ENCODE measurements around the gene STX5.
A peak's percentile ranks its signal among the peaks of the same experiment; 100 is the strongest.
"Not testable (repeated sequence)": the region's sequence is repeated elsewhere in the genome, so short reads cannot be mapped to it uniquely, and the experiment has no call there.

Gene STX5

DNA sequence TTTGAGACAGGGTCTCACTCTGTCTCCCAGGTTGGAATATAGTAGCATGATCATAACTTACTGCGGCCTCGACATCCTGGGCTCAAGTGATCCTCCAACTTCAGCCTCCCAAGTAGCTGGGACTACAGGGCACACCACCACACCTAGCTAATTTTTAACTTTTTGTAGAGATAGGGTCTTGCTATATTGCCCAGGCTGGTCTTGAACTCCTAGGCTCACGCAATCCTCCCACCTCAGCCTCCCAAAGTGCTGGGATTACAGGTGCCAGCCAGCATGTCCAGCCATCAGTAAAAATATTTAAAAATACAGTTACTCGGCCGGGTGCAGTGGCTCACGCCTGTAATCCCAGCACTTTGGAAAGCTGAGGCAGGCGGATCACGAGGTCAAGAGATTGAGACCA is 3.7 kb downstream of the STX5 start:
- not testable (repeated sequence) for DNase-seq

DNA sequence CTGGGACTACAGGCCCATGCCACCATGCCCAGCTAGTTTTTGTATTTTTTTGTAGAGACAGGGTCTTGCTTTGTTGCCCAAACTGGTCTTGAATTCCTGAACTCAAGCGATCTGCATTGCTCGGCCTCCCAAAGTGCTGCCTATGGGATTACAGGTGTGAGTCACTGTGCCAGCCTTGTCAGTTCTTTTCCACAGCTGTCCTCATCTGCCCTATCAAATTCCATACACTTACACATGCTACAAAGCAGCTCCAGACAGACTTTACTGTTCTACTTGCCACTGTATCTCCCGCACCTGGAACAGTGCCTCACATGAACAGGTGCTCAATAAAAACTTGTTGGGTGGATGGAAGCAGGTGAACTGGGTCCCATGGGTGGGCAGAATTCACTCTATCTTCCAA is 8.2 kb downstream of the STX5 start:
- DNase-seq = no peak

DNA sequence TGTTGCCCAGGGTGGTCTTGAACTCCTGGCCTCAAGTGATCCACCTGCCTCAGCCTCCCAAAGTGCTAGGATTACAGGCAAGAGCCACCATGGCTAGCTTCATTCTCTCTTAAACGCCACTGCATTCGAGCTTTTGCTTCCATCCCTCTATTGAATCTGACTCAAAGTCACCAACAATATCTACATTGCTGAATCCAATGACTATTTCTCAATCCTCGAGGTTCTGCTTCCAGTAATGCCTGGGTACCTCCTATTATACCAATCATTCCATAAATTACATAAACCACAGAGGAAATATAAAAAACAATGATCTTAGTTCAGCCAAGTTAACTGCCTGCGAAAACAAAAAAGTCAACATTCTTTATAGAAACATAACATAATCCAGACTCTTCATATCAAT is 14.7 kb downstream of the STX5 start:
- DNase-seq = peak; percentile 51

DNA sequence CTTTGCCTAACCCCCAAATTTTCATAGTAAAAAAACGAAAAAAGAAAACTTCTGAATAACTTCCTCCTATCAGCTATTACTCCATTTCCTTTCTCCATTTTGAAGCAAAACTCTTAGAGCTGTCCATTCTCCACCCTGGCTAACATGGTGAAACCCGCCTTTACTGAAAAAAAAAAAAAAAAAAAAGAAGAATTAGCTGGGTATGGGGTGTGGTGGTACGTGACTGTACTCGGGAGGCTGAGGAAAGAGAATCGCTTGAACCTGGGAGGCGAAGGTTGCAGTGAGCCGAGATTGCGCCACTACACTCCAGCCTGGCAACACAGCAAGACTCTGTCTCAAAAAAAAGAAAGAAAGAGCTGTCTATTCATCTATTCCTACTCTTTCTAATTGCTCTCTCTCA is 15.3 kb downstream of the STX5 start:
- peak; percentile 68 for DNase-seq

DNA sequence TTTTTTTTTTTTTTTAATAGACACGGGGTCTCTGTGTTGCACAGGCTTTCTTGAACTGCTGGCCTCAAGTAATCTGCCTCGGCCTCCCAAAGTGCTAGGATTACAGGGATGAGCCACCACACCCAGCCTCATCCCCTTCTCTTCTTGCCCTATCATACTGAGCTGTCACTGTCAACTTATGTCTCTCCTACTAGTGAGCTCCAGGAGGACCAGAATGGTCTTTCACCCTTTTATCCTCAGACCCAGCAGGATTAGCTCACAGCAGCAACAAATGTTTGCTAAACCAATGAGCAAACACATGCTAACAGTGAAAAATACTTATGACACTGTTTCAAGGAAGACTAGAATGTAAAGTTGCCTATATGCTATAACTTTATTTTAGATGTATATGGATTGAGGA is 20.2 kb downstream of the STX5 start:
- DNase-seq = no peak

DNA sequence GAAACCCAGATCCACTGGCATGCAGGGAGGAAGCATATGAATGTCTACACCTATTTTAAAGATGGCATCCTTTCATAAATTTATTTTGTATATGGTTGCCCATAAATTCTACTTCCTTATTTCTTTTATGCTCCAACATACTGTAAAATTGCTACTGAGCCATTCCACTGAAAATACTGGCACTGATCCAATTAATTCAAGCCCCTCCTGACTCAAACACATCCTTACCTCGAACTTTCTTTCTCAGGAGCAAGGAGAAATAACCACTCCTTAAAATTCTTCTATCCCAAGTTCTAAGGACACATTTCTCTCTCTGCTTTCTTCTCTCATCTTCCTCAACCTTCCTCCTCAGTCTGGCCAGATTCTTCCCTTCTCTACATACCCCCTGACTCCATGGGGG is 21.1 kb downstream of the STX5 start:
- DNase-seq = no peak

DNA sequence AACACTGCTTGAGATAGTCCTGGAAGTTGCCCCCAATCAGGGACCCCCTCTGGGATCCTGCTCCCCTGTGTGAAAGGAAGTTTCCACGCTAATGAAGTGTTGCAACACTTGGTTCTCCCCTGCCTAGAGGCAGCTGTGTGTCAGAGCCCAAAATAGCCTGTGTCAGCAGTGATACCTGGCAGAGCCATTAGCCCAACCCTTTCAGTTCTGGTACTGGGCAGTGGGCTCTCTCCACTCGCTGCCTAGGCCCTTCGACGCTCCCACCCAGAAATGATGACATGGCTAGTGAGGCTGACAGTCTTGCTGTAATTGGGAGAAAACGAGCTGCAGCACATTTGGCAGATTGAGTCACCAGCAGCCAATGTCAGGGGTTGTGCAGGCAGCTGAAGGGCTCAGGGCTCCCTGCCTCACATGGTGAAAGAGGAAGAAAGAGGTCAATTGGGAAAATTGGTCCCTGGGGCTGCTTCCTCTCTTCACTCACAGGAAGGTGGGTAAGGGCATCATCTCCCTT is 25.2 kb downstream of the STX5 start:
- DNase-seq = peak; percentile 94

DNA sequence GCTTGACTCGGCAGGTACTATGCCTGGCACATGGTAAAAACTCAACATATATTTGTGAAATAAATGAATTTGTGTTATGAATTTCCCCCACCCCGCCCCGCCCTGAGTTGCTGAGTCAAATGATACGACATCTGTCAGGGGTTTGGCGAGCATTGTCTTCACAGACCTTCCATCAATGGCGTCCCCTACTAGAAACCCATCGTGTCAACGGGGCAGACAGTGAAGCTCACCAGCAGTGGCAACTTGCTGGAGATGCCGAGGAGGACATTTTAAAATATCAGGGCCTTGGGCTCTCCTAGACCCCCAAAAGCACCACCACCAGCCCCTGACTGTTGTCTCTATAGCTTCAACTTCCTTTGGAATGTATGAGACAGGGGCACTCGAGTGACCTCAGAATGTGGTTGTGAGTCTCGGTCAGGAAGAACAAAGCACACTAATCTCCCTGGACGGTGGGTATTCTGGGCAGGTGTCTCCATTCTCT is 25.9 kb downstream of the STX5 start:
- no peak for DNase-seq

DNA sequence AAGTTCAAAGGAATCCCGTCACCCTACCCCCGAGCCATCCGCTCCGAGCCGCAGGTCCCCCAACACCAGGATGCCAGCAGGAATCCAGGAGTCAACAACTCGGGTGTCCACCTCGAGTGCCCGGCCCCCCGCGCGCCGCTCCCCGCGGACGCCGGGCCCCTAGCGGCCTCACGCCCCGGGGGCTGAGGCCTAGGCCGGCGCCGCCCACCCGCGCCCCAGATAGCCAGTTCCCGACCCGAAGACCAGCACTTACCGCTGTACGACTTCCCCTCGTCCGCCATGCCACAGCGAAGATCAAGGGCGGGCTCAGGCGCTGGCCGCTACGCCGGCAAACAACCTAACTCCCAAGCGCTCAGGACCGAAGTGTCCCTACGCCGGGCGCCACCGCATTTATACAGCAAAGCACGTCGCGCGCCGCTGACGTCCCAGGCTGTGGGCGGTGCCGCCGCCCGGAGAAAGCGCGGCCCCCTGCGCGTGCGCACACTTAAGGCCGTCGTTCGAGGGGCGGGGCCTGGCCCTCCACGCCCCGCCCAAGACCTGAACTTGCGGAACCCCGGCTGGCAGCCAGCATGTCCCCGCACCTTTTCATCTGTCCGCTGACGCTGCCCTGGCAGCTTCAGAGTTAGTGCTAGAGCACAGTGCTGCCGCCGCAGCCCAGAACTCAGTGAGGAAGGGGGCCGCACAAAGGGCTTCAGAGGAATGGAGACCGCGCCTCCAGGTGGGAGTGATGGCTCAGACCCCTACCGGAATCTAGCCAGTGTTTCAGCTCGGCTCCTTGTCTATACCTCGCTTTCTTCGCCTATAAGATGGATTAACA is 26.6 kb downstream of the STX5 start, which contains the start of gene NXF1:
TSS of gene NXF1 (minus strand) at position 365 of the 817 bp plus-strand sequence. CDS start at position 281, 84 bp downstream.
- peak; percentile 99 for DNase-seq

DNA sequence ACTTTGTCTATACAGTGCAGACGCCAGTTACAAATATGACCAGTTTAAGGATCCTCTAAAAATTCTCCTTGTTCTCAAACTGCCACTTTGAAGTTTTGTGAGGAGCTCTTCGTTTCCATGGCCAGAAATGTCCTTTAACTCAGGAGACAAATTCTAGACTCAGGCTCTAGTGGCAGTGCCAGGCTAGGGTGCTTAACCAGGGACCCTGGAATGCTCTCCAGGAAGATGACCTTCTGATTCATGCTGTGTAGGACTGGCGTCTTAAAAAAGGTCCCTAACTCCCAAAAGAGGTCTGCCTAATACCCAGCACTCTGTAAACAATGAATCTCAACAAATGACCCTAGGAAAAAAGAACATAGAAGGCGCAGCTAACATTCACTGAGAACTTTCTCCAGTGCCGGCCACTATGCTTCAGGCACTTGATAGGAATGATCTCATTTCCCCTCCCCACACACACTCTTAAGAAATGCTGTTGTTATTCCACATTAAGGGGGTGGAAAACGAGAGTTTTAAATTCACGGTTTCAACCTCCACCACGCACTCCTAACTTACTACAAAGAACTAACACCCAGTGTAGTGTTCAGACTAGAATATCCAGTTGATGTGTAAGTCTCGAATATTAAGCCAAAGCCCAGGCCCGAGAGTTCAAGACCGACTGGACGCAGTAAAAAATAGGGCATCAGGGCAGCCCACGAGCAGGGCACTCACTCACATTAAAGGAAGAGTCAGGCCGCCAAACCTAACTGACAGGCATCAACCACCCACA is 27.4 kb downstream of the STX5 start:
- peak; percentile 61 for DNase-seq

DNA sequence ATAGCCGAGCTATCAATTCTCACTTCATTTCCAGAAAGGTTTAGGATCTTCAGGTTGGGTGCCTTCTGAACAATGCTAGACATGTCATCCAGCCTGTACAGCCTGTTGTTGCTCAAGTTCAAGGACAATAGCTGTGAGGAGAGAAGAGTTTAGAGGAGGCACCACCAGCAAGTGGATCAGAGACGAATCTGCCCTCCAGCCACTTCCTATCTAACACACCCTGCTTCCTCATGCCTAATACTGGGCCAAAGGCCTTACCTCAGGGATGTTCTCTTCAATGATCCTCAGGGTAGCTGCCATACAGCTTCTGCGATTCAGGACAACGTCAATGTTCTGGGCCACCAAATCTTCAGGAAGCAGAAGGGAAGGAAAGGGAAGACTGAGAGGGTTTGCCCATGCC is 30.8 kb downstream of the STX5 start:
- no peak for DNase-seq

DNA sequence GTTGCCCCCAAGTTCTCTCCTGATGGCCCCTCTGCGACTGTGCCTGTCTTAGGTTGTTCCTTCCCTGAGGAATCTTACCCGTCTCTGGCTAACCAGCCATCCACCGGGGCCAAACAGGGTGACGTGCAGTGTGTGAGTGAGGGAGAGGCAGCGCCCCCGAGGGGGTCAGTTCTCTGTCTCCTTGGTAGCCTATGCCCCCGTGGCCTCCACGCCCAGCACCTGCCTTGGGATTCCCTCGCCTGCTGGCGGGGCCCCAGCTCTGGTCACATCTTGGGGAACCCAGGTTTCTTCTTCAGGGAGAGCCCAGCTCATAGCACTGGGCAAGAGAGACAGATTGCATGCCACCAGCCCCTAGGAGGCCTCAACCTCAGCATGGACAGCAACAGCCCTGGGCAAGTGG is 32.4 kb downstream of the STX5 start:
- no peak for DNase-seq

DNA sequence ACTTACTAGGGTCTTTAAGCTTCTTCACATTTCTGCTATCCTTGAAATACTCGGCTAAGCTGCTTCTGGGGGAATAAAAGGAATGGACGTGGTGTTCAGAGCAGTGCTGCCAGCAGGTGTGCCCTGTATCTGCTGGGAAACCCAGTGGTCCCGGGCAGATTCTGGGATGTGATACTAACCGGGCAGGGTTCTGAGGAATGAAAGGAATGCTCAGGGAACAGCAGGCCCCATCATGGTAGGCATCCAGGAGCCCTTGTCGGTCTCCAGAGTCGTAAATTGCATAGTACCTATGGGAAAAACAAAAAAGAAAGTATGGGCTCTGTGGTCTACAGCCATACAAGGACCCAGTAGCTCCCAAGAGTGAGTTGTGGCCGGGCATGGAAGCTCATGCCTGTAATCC is 35.6 kb downstream of the STX5 start:
- no peak for DNase-seq

DNA sequence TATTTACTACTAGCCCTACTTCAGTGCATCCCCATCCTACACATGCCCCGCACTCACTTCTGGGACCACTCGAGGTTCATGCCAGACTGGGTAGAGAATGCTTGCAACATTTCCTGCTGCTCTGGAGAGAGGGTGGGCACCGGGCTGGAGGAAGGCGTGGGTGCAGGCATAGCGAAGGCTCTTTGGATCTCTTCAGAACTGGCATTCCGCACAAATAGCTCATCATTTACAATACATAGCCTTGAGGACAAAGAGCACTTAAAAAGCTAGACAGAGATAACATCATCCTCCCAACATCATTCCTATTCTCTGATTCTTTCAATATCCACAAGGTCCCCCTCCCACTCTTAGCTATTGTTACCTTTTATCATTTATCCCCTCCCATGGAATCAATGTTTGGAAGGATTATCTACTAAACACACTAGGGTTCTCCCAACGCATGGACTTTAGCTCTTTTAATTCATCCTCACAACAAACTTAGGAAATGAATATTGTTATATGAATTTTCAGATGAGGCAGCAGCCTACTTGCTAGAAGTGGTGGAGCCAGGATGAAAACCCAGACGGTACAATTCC is 37.6 kb downstream of the STX5 start:
- no peak for DNase-seq

DNA sequence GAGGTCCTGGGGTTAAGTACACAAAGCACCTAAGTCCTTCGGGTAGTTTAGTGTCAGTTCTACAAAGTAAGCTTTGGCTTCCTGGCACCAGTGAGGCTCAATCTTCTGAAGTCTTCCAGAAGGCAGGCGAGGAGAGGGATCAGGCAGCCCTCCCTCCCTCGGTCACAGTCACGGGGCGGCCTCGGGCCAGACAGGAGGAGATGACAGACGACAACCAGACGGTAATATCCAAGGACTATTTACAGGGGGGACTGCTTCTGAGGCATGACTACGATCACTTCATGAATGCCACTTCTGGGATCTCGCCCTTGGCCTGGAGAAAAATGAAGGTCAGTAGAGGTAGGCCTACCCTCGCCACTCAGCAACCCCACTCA is 39.7 kb downstream of the STX5 start:
- DNase-seq = no peak

DNA sequence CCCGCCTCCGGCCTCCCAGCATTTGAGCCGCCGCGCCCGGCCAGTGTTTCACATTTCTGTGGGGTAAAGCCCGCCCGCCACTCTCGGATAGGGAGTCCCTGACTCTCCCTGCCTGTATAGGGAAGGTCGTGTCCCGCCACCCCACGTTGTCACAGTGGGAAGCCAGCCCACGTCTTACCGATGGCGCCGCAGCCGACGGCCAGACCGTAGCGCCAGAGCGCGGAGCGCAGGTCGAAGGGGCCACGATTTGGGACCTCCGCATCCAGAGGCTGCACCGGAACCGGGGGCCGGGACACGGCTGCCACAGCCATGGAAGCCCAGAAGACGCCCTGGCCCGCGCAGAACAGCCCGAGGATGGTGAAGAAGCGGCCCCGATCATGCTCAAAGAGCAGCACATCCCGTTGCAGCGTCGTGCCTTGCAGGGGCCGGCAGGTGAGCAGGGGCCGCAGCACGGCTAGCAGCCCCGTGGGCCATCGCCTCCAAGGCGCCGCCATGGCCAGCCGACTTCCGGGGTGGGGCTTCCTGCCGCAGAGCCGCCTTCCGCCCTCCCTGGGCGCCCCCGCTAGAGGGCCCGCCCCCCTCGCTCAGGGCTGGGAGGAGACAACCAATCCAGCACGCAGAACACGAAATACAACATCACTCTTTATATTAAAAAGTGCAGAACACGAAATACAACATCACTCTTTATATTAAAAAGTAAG is 40.2 kb downstream of the STX5 start, which contains the start of gene TMEM223:
TSS of gene TMEM223 (minus strand) at position 506 of the 701 bp plus-strand sequence. CDS start at position 494, 12 bp downstream.
- peak; percentile 87 for DNase-seq

DNA sequence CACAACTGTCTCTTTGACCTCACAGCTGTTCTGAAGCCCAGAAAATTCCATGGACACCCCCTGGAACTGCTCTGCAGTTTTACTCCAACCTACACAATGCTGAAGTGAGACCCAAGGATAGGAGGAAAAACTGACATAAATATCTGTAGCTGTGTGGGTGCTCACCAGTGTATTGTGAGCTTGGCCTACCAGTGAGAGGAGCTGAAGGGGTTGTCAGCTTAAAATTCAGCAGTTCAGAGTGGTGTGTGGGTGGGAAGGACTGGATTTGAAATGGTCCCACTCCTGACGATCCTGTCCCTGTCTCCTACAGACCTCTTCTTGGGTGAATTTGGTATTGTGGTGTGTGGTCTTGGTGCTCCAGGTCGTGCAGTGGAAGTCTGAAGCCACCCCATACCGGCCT is 42.3 kb downstream of the STX5 start:
- DNase-seq = no peak

DNA sequence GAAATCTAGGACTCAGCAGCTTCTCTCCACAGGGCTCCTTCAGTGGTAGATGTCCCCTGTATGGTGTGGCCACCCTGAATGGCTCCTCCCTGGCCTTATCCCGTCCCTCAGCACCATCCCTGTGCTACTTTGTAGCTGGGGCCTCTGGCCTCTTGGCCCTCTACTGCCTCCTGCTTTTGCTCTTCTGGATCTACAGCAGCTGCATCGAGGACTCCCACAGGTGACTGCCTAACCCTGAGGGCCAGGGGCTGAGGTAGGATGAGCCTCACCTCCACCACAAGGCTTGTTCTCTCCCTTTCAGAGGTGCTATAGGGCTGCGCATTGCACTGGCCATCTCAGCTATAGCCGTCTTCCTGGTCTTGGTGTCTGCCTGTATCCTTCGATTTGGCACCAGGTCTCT is 42.9 kb downstream of the STX5 start:
- no peak for DNase-seq

DNA sequence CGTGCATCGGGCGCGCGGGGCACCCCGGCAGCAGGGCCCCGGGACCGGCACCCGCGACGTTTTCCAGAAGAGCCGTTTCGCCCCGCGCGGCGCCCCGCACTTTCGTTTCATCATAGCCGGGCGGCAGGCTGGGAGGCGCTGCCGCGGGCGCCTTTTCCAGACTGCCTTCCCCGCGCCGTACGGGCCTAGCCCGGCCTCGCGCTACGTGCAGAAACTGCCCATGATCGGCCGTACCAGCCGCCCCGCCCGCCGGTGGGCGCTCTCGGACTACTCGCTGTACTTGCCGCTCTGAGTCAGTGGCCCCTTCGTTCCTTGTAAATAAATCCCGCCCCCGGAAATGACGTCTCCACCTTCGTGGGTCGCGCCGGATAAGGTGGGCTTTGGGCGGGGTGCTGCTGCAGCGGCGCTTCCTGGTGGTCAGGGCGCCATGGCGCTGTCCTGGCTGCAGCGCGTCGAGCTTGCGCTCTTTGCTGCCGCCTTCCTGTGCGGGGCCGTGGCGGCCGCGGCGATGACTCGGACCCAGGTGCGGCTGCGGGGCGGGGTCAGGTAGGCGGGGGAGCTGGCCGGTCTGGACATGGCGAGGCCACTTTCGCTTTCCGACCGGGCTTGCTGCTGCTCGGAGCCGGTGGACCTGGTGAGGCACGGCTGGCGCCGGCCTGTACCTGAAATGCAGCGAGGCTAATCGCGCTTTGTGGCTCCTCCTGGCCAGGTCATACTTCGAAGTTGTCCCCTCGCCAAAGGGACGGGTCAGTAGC is 44.7 kb downstream of the STX5 start, which contains the start of gene TMEM179B:
TSS of gene TMEM179B (plus strand) at position 398 of the 755 bp plus-strand sequence. CDS start at position 428, 30 bp downstream.
- DNase-seq = peak; percentile 100

DNA sequence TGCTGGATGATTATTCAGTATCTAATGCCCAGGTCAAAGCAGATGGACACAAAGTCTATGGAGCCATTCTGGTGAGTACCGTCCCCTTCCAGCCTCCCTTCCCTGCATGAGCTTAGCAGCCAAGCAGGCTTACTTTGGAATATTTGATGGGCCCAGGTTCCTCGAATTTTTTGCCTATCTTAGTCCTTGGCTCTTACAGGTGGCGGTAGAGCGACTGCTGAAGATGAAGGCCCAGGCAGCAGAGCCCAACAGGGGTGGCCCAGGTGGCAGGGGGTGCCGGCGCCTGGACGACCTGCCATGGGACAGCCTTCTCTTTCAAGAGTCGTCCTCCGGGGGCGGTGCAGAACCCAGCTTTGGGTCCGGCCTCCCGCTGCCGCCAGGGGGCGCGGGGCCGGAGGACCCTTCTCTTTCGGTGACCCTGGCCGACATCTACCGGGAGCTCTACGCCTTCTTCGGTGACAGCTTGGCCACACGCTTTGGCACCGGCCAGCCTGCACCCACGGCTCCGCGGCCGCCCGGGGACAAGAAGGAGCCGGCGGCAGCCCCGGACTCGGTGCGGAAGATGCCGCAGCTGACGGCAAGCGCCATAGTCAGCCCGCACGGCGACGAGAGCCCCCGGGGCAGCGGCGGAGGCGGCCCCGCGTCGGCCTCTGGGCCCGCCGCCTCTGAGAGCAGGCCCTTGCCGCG is 45.4 kb downstream of the STX5 start:
- DNase-seq = peak; percentile 96

DNA sequence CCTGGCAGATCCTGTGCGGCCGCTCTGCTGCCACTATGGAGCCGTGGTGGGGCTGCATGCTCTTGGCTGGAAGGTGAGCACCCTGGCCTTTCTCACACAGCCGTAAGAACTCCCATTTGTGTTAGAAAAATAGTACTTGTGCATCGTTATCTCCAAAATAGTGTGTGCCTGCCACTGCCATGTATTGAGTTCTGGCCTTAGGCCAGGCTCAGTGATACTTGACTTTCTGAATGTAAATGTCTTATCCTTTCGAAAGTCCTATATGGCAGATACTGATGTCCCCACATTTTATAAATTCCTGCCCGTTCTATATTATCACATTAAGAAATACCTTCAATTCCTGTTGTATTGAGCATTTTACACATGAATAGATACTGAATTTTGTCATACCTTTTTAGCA is 49.1 kb downstream of the STX5 start:
- no peak for DNase-seq

All from suppressor macrophage treated with lipopolysaccharide for 4 hours (primary cell).